WI38 (cell line): ENCODE measurements around the gene NTNG2.

Experiments used
- H3K4me3 ChIP-seq: 2 replicates; pipeline ENCODE4 v1.5.1; 2011; ENCODE audit warnings: low read depth, mild to moderate bottlenecking, control low read depth, low read length
- TF ChIP-seq, protein P1 (sequence below): IDR thresholded peaks from 2 replicates; pipeline ENCODE4 v1.5.1; 2012; ENCODE audit warnings: low read depth, mild to moderate bottlenecking, control low read depth, low read length

Gene NTNG2

DNA sequence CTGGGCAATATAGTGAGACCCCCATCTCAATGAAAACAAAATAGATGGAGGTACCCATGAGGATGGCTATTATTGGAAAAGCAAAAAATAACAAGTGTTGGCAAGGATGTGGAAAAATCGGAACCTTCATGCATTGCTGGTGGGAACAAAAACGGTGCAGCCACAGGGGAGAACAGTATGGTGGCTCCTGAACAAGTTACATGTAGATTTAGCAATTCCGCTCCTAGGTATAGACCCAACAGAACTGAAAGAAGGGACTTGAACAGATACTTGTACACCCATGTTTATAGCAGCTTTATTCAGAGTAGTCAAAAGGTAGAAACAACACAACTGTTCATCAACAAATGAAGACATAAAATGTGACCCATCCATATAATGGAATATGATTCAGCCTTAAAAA, 43.0 kb downstream of the NTNG2 start:
- no peak overlapping the region for H3K4me3 ChIP-seq

DNA sequence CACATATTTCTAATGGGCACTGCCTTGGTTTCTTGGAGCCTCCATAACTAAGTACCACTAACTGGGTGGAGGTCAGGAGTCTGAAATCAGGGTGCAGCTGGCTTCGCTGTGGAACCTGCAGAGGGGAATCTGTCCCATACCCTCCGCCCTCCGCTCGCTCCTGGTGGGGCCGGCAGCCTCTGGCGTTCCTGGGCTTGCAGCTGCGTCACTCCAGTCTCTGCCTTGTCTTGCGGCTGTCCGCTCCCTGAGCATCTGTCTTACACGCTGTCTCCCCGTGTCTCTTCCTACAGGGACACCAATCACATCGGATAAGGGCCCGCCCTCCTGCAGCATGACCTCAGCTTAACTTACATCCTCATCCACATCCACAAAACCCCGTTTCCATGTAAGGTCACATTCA, 45.4 kb downstream of the NTNG2 start:
- TF ChIP-seq, protein P1, sequence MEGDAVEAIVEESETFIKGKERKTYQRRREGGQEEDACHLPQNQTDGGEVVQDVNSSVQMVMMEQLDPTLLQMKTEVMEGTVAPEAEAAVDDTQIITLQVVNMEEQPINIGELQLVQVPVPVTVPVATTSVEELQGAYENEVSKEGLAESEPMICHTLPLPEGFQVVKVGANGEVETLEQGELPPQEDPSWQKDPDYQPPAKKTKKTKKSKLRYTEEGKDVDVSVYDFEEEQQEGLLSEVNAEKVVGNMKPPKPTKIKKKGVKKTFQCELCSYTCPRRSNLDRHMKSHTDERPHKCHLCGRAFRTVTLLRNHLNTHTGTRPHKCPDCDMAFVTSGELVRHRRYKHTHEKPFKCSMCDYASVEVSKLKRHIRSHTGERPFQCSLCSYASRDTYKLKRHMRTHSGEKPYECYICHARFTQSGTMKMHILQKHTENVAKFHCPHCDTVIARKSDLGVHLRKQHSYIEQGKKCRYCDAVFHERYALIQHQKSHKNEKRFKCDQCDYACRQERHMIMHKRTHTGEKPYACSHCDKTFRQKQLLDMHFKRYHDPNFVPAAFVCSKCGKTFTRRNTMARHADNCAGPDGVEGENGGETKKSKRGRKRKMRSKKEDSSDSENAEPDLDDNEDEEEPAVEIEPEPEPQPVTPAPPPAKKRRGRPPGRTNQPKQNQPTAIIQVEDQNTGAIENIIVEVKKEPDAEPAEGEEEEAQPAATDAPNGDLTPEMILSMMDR, result no peak
- H3K4me3 ChIP-seq, result no peak overlapping the region

More for the DNA sequence above, 43.0 kb downstream of the NTNG2 start:
- TF ChIP-seq, protein P1, result no peak

DNA sequence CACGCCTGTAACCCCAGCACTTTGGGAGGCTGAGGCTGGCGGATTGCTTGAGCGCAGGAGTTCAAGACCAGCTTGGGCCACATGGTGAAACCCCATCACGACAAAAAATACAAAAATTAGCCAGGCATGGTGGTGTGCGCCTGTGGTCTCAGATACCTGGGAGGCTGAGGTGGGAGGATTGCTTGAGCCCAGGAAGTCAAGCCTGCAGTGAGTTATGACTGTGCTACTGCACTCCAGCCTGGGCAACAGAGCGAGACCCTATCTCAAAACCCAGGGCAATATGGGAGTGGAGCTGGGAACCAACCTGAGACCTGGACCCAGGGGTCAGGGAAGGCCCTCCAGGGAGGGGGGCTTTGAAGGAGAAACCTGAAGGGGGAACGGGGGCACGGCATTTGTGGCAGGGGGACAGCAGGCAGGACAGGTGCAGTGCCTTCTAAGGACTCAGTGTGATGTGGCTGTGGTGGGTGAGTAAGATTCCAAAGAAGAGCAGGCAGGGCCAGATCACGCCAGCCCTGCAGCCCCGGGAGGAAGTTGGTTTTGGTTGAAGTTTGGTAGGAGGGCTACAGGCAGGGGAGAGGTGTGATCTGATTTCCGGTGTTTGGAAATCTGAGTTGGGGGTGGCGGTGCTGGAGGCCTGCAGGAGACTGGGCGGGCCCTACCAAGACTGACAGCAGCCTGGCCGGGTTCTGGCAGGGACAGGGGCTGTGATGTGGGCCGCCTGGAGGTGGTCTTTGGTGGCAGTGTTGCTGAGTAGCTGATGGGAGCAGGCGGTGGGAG, 46.2 kb downstream of the NTNG2 start:
- H3K4me3 ChIP-seq, result no peak overlapping the region
- TF ChIP-seq, protein P1, result no peak

DNA sequence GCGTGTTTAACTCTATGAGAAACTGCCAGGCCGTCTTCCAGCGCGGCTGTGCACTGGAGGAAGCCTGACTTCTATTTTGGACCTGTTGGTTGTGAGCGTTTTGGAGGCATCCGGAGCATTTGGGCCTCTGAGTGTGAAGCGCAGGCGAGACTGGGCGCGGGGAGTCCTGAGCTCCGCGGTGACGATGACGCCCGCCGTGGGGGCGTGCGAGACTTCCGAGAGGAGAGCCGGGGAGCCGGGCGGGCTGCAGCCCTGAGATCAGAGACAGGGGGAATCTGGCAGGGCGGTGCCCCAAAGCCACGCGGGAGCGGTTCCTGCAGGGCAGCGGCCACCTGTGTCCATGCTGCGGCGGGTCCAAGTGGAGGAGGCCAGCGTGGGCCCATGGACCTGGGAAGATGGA, 47.4 kb downstream of the NTNG2 start:
- TF ChIP-seq, protein P1, result no peak
- no peak overlapping the region for H3K4me3 ChIP-seq

DNA sequence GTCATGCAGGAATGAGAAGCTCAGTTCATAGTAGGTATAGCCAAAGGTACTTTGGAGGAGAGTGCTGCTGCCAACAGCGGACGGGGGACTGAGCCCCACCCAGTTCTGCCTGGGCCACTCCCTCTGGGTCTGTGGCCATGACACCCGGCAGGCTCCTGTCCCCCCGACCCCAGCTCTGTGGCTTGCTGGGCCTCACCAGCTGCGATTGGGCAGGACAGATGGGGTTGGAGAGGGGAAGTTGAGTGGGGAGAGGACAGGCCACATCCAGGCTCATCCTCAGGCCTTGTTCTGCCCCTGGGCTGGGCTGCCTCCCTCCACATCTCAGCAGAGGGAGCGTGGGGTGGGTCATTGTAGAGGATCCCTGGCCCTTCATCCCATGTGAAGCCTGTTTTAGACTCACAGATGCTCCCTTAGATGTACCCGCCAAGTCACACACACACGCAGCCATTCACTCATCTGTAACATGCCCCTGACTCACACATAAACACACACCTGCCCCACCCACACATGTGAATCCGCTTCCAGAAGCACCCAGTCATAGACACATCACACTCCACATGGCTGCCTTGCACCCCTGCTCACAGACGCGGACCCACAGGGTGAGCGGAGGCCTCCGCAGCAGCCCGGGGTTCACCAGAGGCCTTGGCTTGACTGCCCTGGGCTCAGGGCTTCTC, 48.8 kb downstream of the NTNG2 start:
- H3K4me3 ChIP-seq, result no peak overlapping the region
- TF ChIP-seq, protein P1, result no peak

DNA sequence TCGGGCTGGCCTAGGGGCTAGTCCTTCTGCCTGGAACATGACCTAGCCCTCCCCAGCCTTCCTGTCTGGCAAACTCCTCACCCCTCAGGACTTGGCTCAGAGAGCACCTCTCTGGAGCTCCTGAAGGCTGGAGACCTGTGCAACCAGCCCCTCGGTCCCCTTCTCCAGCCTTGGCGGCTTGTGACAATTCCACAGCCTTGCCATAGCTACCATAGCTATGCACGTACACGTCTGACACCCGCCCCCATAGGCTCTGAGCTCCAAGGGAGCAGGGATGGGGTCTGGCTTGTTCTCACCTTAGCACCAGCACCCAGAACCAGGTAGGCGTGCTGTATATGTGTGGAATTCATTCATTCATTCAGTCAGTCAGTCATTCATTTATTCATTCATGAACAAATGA, 49.7 kb downstream of the NTNG2 start:
- TF ChIP-seq, protein P1, result no peak
- no peak overlapping the region for H3K4me3 ChIP-seq

DNA sequence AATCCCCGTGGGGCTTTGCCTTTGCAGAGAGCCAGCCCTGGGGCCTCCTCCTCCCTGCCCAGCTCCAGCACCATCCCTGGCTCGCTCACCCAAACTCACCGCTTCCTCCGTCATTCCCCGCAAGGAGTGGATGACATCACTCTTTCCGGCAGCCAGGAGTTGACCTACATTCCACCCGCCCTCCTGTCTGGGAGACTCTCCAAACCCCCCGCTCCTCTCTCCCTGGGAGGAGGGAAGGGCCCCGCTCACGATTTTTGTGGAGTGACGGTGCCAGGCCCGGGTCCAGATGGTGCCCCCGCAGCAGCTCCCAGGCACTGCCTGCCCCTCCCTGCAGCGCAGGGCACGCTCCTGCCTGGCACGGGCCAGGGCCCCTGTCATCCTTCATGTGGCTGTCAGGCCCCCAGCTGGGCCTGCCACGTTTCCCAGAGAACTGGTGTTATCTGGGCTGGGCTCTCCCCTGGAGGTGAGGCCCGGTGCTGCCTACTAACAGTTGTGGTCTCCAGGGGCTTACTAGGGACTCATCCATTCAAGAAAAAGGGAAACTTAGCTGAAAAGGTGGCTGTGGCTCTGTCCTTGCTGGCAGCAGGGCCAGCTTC, 52.3 kb downstream of the NTNG2 start:
- TF ChIP-seq, protein P1, result no peak
- no peak overlapping the region for H3K4me3 ChIP-seq
